ENCODE measurements around the gene OLR1. TPM values are rescaled to one million over a fixed set of nuclear protein-coding genes. Genes with fewer than 3 reads are reported as not detected.

The OLR1 gene
- total RNA-seq, 1 experiment from 2014 or later: not detected

Other genes with a start within 250 kb of the OLR1 start
- not detected in 2 replicates for gene CLEC2A, start 239.8 kb downstream of the OLR1 start, total RNA-seq (2014; rRNA removed; shearing (Covaris generic))
- not detected in 2 replicates for gene CLEC12A, start 200.7 kb downstream of the OLR1 start, total RNA-seq (2014; rRNA removed; shearing (Covaris generic))
- not detected in 2 replicates for gene CLEC1B, start 173.0 kb downstream of the OLR1 start, total RNA-seq (2014; rRNA removed; shearing (Covaris generic))
- not detected in 2 replicates for gene CLEC12B, start 161.5 kb downstream of the OLR1 start, total RNA-seq (2014; rRNA removed; shearing (Covaris generic))
- gene CLEC9A, start 141.4 kb downstream of the OLR1 start, total RNA-seq (2014; rRNA removed; shearing (Covaris generic)): not detected in 2 replicates
- not detected in 2 replicates for gene CLEC1A, start 73.1 kb downstream of the OLR1 start, total RNA-seq (2014; rRNA removed; shearing (Covaris generic))
- gene CLEC7A, start 41.9 kb downstream of the OLR1 start, total RNA-seq (2014; rRNA removed; shearing (Covaris generic)): not detected in 2 replicates
- not detected in 2 replicates for gene TMEM52B, start 6.9 kb upstream of the OLR1 start, total RNA-seq (2014; rRNA removed; shearing (Covaris generic))
- 7.9 and 17.4 TPM in 2 replicates for gene GABARAPL1, start 40.7 kb upstream of the OLR1 start, total RNA-seq (2014; rRNA removed; shearing (Covaris generic))
- not detected in 2 replicates for gene KLRD1, start 135.7 kb upstream of the OLR1 start, total RNA-seq (2014; rRNA removed; shearing (Covaris generic))
- gene KLRK1, start 217.9 kb upstream of the OLR1 start, total RNA-seq (2014; rRNA removed; shearing (Covaris generic)): 0.05 TPM in 1 of 2 replicates, not detected in the other
- 0.10 TPM in 1 of 2 replicates, not detected in the other for gene KLRC4, start 237.6 kb upstream of the OLR1 start, total RNA-seq (2014; rRNA removed; shearing (Covaris generic))
- 0.46 and 0.57 TPM in 2 replicates for gene KLRC3, start 248.5 kb upstream of the OLR1 start, total RNA-seq (2014; rRNA removed; shearing (Covaris generic))